ENCODE measurements around the gene CELSR1.
"Not testable (repeated sequence)": the region's sequence is repeated elsewhere in the genome, so short reads cannot be mapped to it uniquely, and the experiment has no call there.

CELSR1 gene

DNA sequence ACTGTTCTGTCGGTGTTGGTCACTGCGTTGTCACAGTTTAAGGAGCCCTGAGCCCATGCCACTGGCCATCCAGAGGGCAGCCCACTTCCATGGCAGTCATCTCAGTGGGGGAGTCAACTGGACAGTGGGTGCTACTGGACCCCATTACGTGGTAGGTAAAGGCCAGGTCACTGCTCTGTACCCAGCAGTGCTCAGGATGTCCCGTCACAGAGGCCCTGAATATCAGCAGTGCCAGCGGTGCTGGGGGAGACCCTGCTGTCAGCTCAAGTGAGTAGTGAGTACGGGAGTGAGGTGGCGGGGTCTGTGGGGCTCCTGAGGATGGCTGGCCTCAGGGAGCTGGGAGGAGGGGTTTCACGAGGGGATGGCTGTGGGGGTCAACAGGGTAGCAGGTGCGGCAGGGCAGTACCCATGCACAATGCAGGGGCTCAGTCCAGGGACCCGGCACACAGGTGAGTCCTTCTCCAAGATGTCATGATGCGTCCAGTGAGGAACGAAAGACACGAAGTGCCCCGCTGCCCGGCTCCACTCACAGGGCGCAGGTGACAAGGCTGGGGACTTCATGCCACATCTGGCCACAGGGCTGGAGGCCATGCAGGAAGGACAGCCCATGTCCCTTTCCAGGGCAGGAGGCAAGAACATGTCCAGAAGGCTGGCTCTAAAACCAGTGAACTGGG, 27.9 kb downstream of the CELSR1 start:
- no peak for DNase-seq

GRCh38 chr22:46508491-46508999, 28.9 kb downstream of the CELSR1 start:
- no peak for DNase-seq

GRCh38 chr22:46507451-46508425, 29.7 kb downstream of the CELSR1 start:
- no peak for DNase-seq

GRCh38 chr22:46504584-46504983, 32.8 kb downstream of the CELSR1 start:
- no peak for DNase-seq

- no peak for DNase-seq
These were observed 34.8 kb downstream of the CELSR1 start for GRCh38 chr22:46502440-46503175.

DNA sequence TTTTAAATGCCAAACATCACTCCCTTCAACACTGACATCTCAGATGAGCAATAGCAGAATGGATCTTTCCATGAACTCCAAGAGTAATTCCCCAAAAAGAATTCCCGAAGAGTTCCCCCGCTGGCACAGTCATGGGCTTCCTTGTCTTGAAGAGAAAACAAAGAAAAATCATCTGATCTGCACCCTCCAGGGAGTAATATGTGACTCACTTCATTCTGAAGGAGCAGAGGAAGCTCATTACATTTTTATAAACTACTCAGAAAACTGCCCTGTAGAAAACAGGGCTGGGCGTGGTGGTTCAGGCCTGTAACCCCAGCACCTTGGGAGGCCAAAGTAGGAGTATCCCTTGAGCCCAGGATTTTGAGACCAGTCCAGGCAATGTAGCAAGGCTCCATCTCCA, 35.7 kb downstream of the CELSR1 start:
- DNase-seq, result no peak

DNA sequence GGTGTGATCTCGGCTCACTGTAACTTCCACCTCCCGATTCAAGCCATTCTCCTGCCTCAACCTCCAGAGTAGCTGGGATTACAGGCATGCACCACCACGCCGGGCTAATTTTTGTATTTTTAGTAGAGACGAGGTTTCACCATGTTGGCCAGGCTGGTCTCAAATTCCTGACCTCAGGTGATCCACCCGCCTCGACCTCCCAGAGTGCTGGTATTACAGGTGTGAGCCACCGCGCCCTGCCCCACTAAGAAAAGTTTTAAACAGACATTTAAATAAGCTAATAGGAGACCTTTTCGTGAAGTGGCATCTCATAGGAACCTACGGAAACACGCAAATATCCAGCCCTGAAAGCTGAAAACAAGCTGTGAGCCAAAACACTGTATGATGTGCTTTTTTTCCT, 36.2 kb downstream of the CELSR1 start:
- not testable (repeated sequence) for DNase-seq

DNA sequence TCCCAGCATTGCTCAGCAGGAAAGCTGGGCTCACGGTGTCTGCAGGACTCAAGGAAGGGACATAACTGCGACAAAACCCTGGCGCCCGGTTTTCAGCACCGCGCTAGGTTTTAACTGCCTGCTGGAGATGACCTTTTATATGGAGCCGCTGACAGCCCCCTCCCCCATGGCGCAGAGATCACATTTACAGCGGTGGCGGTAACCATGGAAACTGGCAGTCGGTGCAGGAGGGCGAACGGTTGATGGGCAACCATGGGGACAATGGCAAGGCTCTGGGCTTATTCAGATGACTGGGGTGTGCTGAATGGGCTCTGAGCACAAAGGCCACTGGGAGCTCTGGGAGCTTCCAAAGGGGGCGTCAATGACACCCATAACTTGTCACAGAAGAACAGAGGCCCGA, 37.2 kb downstream of the CELSR1 start:
- no peak for DNase-seq

DNA sequence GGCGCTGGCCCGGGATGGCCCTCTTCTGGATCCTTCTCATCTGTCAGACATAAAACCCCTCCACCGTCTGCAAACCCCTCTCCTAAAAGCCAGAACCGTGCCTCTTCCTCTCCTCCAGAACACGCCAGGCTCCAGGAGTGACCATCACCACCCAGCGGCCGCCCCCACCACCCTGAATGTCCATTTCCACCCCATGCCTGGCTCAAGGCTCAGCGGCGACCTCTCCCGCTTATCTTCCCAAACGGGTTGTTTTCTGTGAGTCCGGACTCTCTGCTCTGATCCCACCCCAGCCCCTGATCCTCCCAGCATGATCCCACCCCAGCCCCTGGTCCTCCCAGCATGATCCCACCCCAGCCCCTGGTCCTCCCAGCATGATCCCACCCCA, 37.6 kb downstream of the CELSR1 start:
- DNase-seq, result no peak

- no peak for DNase-seq
These were observed 45.5 kb downstream of the CELSR1 start for GRCh38 chr22:46491946-46492345.

- no peak for DNase-seq
These were observed 46.9 kb downstream of the CELSR1 start for GRCh38 chr22:46490538-46490937.

DNA sequence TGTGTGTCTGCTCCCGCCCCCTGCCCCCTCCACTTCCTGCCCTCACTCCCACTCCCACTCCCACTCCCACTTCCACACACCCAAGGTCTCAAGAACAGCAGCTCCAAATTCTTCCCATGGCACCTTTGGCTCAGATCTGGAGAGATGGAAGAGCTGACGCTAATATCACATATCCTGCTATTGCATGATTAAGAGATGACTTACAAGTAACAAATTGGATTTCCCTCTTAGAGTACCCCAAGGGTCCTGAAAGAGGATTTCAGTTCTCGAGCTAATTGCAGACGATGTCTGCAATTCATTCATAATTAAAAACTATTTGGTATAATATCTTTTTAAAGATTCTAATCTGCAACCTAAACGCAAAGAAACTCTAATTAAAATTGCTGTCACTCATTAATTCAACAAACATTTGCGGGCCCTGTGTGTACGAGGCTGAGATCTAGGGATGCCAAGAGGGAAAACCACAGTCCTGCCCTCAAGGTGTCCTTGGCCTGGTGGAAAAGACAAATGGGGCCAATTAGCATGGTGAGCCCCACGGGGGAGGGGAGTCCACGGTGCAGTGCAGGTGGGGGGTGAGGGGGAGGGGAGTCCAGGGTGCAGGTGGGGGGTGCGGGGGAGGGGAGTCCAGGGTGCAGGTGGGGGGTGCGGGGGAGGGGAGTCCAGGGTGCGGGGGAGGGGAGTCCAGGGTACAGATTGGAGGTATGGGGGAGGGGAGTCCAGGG, 50.3 kb downstream of the CELSR1 start:
- no peak for DNase-seq

GRCh38 chr22:46484861-46485595, 52.4 kb downstream of the CELSR1 start:
- no peak for DNase-seq

DNA sequence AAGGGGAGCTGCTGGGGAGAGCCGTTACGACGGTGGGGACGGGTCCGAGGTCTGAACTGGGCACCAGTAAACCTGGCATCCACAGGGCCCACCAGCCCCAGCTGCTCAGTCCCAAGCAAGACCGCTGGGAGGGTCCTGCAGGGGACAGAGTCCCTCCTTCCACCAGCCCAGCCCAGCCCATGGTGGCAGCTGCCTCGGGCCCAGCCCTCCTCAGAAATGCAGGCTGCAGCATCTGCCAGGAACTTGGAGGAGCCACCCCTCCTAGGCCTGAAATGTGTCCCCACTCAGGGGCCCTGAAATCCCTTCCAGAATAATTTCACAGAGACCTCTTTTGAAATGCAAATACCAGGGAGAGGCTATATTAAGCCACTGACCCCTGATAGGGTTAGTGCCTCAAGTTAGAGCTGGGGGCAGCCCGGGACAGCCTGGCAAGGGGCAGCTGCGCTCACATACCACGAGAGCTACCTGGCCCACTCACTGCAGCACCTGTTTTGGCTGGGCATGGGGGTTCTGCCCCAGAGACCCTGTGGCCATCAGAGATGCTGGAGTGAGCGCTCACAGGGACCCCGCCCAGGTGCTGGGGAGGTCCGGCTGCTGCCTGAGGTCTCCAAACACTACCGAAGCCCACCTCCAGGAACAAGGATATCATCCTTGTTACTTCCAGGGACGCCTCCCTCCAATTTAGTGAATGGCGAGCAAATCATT, 53.1 kb downstream of the CELSR1 start:
- DNase-seq, result no peak

DNA sequence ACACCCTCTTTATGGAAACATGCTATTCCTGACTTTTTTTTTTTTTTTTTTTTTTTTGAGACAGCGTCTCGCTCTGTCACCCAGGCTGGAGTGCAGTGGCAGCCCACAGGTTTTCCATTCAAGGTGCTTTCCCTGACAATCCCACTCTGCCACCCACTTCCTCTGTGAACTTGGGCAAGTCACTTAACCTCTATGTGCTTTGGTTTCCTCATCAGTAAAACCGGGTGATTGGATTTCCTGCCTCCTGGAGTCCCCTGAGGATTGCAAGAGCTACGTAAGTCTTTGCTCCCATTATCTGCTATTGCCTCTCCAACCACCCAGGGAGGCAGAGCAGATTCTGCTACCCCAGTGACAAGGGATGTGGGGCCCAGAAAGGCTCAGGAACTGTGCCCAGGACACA, 54.1 kb downstream of the CELSR1 start:
- no peak for DNase-seq

- no peak for DNase-seq
These were observed 55.3 kb downstream of the CELSR1 start for GRCh38 chr22:46482056-46482675.

DNA sequence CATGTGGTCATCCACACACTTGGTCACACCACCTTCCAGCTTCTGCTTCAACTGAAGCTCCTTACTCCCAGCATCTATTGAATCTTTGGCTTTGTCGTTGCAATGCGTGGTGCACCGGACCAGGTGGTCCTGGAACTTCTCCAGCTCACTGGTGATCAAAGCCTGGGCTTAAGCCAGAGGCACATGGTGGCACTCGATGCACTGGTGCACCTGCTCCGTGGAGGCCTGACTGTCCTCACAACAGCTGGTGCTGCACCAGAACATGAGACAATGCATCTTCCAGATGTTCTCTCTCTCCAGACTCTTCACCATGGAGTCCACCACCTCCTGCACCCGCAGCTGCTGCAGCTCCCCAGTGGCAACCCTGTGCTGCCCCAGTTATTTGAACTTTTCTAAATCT, 56.0 kb downstream of the CELSR1 start:
- no peak for DNase-seq

DNA sequence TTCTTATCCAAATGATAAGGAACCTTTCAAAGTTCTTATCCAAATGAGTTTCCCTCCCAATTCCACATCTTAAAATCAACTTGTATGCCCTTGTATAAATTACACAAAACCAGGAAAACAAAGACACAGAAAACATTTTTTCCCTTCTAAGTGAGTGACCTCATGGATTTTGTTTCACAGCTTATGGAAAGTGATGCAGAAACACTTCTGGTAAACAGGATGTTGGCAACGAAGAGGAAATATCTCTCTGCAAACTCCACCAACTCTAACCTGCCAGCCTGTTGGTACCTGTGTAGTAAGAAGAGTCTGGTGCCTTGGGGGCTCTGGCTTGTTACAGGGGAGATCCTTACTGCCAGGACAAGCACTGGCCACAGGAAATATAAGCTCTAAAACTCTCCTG, 57.0 kb downstream of the CELSR1 start:
- no peak for DNase-seq

GRCh38 chr22:46479046-46479445, 58.4 kb downstream of the CELSR1 start:
- no peak for DNase-seq

GRCh38 chr22:46478083-46478551, 59.3 kb downstream of the CELSR1 start:
- DNase-seq, result no peak

DNA sequence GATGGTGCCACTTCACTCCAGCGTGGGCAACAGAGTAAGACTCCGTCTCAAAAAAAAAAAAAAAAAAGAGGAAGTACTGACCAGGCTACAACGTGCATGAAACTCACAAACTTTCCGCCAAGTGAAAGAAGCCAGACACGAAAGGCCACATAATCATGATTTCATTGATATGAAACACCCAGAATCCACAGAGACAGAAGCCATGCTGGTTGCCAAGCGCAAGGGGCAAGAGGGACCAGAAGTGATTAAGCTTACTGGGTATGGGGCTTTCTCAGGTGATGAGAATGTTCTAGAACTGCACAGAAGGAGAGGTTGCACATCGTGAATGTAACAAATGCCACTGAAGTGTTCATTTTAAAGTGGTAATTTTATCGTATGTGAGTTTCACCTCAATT, 60.9 kb downstream of the CELSR1 start:
- DNase-seq, result no peak

Measured in stimulated activated CD4-positive, alpha-beta T cell treated with anti-CD3 and anti-CD28 coated beads, Interleukin-4, amount 100 ng/mL, for 1 hour (primary cell).